GM12865 (cell line): Measurements from ENCODE around the gene PPP5C.

ENCODE experiments used
- DNase-seq: peaks from one replicate; pipeline ENCODE4 v3.0.0; 2010; ENCODE audit warnings: low read depth
- H3K4me3 ChIP-seq: 2 replicates; pipeline ENCODE4 v1.5.1; 2011; ENCODE audit warnings: mild to moderate bottlenecking, low read depth, low read length, control low read depth
- TF ChIP-seq, protein P1 (sequence below): IDR thresholded peaks from 2 replicates; pipeline ENCODE4 v1.5.1; 2011; ENCODE audit warnings: low read length, control low read depth, low read depth, inconsistent platforms; ENCODE audit not compliant: insufficient read depth; ENCODE audit errors: missing control alignments

The PPP5C gene

DNA sequence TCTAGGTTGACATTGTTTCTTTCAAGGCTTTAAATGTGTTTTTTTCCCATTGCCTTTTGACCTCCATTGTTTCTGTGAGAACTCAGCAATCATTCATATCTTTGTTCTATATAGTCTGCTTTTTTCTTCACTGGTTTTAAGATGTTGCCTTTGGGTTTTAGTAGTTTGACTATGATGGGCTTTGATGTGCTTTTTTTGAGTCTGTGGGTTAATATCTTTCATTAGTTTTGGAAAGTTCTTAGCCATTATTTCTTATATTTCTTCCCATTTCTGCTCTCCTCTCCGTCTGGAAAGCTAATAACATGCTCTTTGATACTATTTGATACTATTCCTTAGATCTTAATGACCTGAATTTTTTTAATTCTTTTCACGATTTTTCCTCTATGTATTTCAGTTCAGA is 33.8 kb downstream of the PPP5C start:
- TF ChIP-seq, protein P1, sequence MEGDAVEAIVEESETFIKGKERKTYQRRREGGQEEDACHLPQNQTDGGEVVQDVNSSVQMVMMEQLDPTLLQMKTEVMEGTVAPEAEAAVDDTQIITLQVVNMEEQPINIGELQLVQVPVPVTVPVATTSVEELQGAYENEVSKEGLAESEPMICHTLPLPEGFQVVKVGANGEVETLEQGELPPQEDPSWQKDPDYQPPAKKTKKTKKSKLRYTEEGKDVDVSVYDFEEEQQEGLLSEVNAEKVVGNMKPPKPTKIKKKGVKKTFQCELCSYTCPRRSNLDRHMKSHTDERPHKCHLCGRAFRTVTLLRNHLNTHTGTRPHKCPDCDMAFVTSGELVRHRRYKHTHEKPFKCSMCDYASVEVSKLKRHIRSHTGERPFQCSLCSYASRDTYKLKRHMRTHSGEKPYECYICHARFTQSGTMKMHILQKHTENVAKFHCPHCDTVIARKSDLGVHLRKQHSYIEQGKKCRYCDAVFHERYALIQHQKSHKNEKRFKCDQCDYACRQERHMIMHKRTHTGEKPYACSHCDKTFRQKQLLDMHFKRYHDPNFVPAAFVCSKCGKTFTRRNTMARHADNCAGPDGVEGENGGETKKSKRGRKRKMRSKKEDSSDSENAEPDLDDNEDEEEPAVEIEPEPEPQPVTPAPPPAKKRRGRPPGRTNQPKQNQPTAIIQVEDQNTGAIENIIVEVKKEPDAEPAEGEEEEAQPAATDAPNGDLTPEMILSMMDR = no peak
- H3K4me3 ChIP-seq = no peak overlapping the region
- DNase-seq = no peak

DNA sequence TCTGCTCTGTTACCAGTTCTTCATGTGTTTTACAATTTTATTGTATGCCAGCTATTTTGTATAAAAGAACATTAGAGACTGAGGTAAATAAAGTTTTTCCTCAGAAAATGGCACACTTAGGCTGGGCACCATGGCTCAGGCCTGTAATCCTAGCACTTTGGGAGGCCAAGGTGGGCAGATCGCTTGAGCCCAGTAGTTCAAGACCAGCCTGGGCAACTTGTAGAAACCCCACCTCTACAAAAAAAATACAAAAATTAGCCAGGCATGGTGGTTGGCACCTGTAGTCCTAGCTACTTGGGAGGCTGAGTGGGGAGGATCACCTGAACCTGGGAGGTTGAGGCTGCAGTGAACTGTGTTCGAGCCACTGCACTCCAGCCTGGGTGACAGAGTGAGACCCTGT is 34.5 kb downstream of the PPP5C start:
- no peak for DNase-seq
- TF ChIP-seq, protein P1 = no peak

DNA sequence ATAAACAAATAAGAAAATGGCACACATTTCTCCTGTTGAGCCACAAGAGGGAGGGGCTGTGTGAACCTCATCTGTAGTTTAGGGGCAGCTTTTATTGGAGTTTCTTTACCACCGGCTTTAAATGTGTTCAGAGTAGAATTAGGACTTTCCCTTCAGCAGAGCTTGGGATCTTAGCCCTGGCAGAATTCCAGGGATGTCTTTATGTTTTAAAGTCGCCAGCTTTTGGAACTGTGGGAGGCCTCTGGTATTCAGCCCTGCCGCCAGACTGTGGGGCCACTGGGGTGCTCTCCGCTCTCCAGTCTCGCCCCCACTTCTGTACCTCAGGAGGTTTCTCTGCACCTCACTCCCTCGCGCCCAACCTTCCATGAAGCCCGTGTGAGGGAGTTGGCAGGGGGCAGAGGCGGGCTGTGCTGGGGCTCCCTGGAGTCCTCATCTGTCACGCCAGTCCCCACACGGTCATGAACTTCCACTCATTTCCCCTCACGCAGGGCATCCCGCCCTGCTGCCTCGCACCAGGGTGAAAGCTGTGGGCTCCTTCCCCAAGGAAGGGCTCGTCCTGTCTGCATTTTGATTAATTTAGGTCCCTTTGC is 35.0 kb downstream of the PPP5C start:
- TF ChIP-seq, protein P1 = no peak
- DNase-seq = no peak

More for the DNA sequence above, 34.5 kb downstream of the PPP5C start:
- no peak overlapping the region for H3K4me3 ChIP-seq

DNA sequence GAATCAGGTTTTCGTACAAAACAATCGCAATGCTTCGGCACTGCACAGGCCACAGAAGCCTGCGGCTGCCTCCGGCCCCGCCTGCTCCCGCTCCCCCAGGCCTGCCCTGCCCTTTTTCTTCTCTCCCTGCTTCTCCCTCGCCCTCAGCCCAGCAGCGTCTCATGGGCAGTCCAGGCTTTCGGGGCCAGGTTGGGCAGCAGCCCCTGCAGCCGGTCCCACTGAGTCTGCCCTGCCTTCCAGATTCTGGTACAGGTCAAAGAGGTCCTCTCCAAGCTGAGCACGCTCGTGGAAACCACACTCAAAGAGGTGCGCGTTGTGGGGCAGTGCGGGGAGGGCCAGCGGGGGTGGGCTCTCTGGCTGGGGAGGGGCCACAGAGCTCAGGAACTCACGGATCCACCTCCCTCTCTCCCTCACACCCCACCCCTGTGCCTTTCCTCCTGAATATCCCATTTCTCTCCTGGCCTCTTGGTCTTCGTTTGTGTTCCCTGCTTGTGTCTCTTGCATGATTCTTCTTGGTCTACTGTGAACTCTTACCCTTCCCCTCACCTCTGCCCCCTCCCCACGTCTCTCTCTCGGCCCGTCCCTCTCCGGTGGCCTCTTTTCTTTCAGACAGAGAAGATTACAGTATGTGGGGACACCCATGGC is 36.4 kb downstream of the PPP5C start:
- no peak overlapping the region for H3K4me3 ChIP-seq
- TF ChIP-seq, protein P1 = no peak
- DNase-seq = no peak

More for the DNA sequence above, 35.0 kb downstream of the PPP5C start:
- no peak overlapping the region for H3K4me3 ChIP-seq

DNA sequence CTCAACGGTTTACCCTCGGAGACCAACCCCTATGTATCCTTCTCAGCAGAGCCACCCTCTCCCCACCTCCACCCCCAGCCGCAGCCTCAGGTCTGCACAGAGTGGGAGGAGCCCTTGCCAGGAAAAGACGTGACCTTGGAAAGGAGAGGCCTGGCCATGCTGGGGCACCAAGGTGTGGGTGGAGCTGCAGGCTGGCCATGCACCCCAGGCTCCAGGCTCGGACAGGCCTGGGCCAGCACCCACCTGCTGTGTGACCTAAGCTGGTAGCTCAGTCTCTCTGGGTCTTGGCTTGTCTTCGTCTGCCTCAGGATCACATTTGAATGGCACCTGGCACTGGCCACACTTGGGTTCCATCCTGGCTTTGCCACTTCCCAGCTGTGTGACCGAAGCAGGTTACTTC is 37.0 kb downstream of the PPP5C start:
- no peak overlapping the region for H3K4me3 ChIP-seq
- TF ChIP-seq, protein P1 = no peak
- DNase-seq = no peak

DNA sequence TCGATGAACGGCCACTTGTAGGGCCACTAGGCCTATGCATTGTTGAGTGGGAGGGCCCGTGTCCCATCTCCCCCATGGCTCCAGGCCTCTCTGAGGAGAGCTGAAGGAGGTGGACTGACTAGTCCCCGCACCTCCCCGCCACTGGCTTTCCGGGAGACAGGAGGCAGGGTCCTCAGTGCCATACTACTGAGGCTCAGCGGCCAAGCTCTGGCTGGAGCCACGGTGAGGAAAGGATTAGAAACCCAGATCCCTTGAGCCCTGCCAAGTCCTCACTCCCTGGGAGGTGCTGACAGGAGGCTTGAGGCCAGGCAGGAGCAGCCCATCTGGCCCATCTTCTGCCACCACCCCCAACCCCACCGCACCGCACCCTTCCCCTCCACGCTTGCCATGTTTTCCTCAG is 37.5 kb downstream of the PPP5C start:
- no peak for DNase-seq
- TF ChIP-seq, protein P1 = no peak
- no peak overlapping the region for H3K4me3 ChIP-seq

DNA sequence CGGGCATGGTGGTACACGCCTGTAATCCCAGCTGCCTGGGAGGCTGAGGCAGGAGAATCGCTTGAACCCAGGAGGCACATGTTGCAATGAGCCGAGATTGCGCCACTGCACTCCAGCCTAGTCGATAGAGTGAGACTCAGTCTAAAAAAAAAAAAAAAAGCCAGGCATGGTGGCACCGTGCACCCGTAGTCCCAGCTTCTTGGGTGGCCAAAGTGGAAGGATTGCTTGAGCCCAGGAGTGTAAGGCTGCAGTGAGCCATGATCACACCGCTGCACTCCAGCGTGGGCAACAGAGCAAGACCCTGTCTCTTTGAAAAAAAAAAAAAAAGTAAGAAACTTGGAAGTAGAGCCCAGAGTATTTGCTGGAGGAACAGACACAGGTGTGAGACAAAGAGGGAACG is 38.7 kb downstream of the PPP5C start:
- no peak for DNase-seq
- H3K4me3 ChIP-seq = no peak overlapping the region
- TF ChIP-seq, protein P1 = no peak
